IPS-15b (cell line): ENCODE data around the gene VAMP3.

Source experiments
- H3K27me3 ChIP-seq: one replicate; pipeline ENCODE4 v1.6.1; 2013; ENCODE audit warnings: low read length; ENCODE audit not compliant: control insufficient read depth, insufficient read depth
- H3K36me3 ChIP-seq: one replicate; pipeline ENCODE4 v1.6.1; 2013; ENCODE audit warnings: low read length; ENCODE audit not compliant: control insufficient read depth, insufficient read depth
- H3K4me1 ChIP-seq: one replicate; pipeline ENCODE4 v1.6.1; 2013; ENCODE audit warnings: mild to moderate bottlenecking, low read length; ENCODE audit not compliant: control insufficient read depth, insufficient read depth
- H3K4me3 ChIP-seq: one replicate; pipeline ENCODE4 v1.5.1; 2013; ENCODE audit warnings: low read depth, low read length
- H3K9ac ChIP-seq: one replicate; pipeline ENCODE4 v1.6.1; 2013; ENCODE audit warnings: low read depth, mild to moderate bottlenecking, low read length
- H3K9me3 ChIP-seq: one replicate; pipeline ENCODE4 v1.6.1; 2013; ENCODE audit warnings: mild to moderate bottlenecking, low read length; ENCODE audit not compliant: control insufficient read depth, insufficient read depth

Gene VAMP3

DNA sequence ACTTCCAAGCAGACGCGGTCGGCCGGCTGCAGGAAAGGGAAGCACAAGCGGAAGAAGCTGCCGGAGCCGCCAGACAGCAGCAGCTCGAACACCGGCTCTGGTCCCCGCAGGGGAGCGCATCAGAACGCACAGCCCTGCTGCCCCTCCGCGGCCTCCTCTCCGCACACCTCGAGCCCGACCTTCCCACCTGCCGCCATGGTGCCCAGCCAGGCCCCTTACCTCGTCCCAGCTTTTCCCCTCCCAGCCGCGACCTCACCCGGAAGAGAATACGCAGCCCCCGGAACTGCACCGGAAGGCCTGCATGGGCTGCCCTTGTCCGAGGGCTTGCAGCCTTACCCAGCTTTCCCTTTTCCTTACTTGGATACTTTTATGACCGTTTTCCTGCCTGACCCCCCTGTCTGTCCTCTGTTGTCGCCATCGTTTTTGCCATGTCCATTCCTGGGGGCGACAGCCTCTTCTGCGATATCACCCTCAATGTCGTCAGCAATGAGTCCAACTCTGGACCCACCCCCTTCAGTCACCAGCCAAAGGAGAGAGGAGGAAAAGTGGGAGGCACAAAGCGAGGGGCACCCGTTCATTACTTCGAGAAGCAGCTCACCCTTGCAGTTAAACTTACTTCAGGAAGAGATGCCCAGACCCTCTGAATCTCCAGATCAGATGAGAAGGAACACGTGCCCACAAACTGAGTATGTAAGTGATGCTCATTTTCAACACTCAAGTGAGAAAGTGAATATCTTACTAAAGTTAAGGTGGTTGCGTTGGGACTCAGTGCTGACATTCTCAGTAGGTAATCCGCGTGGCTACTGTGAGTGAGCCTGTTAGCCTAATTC is 56.2 kb downstream of the VAMP3 start:
- no peaks in the 10 kb centered on the region for H3K27me3 ChIP-seq
- H3K4me1 ChIP-seq: no peaks in the 10 kb centered on the region
- H3K9ac ChIP-seq: no peak overlapping the region
- H3K9me3 ChIP-seq: no peaks in the 10 kb centered on the region
- no peak overlapping the region for H3K4me3 ChIP-seq
- peaks cover 12% of the 10 kb centered on the region for H3K36me3 ChIP-seq
